HepG2 (cell line): ENCODE measurements around the gene USP7. TPM values are rescaled to one million over a fixed set of nuclear protein-coding genes. Genes with fewer than 3 reads are reported as not detected.
A peak's percentile ranks its signal among the peaks of the same experiment; 100 is the strongest.

Source experiments
- BRCA1 ChIP-seq: sonication (generic); formaldehyde crosslinking; IDR thresholded peaks from 2 replicates; pipeline ENCODE4 v1.4.0; 2020; ENCODE audit warnings: missing genetic modification reagents
- FIP1L1 ChIP-seq: fragments of 200-400 bp; formaldehyde crosslinking; IDR thresholded peaks from 2 replicates; pipeline ENCODE4 v1.6.1; 2018; ENCODE audit warnings: low read depth, mild to moderate bottlenecking, low read length, moderate library complexity, borderline replicate concordance; ENCODE audit not compliant: insufficient read depth
- FOXA1 ChIP-seq, 2 experiments: fragments of 450-650 bp in 1 of 2; sonication (generic) in 1 of 2; formaldehyde crosslinking in 1 of 2; IDR thresholded peaks; 2 replicates each; pipeline versions ENCODE4 v1.4.0 to v1.6.1; 2016 to 2020; ENCODE audit warnings: missing genetic modification reagents in 1 of 2
- GTF2F1 ChIP-seq: fragments of 150-350 bp; IDR thresholded peaks from 2 replicates; pipeline ENCODE4 v1.6.1; 2014; ENCODE audit warnings: low read length
- ISX ChIP-seq: sonication (generic); formaldehyde crosslinking; conservative IDR thresholded peaks from 2 replicates; pipeline ENCODE4 v1.5.0; 2020; ENCODE audit warnings: missing genetic modification reagents
- MAF1 ChIP-seq: sonication (generic); formaldehyde crosslinking; IDR thresholded peaks from 2 replicates; pipeline ENCODE4 v1.5.0; 2020; ENCODE audit warnings: missing genetic modification reagents, borderline replicate concordance
- MBD4 ChIP-seq: IDR thresholded peaks from 2 replicates; pipeline ENCODE4 v1.6.1; 2012; ENCODE audit warnings: low read length, inconsistent platforms, borderline replicate concordance
- MXD3 ChIP-seq: IDR thresholded peaks from 2 replicates; pipeline ENCODE4 v1.6.1; 2016; ENCODE audit warnings: mild to moderate bottlenecking, missing biosample characterization, missing genetic modification reagents
- NFIB ChIP-seq: sonication (generic); formaldehyde crosslinking; IDR thresholded peaks from 2 replicates; pipeline ENCODE4 v1.9.0; 2021; ENCODE audit warnings: missing genetic modification reagents, mild to moderate bottlenecking, borderline replicate concordance
- POLR2G ChIP-seq: fragments of 200-400 bp; formaldehyde crosslinking; IDR thresholded peaks from 2 replicates; pipeline ENCODE4 v1.6.1; 2018; ENCODE audit warnings: mild to moderate bottlenecking, low read depth, low read length, moderate library complexity
- REL ChIP-seq: sonication (generic); formaldehyde crosslinking; conservative IDR thresholded peaks from 2 replicates; pipeline ENCODE4 v1.8.0; 2022; ENCODE audit warnings: mild to moderate bottlenecking, missing genetic modification reagents, moderate library complexity
- SRSF1 ChIP-seq: fragments of 200-400 bp; formaldehyde crosslinking; optimal IDR thresholded peaks from 2 replicates; pipeline ENCODE3; 2017; ENCODE audit warnings: mild to moderate bottlenecking, low read depth, low read length, moderate library complexity
- STAG1 ChIP-seq: sonication (generic); formaldehyde crosslinking; IDR thresholded peaks from 2 replicates; pipeline ENCODE4 v1.4.0; 2020; ENCODE audit warnings: missing genetic modification reagents
- THAP11 ChIP-seq: IDR thresholded peaks from 2 replicates; pipeline ENCODE4 v1.6.1; 2016; ENCODE audit warnings: missing biosample characterization, missing genetic modification reagents
- TRIM22 ChIP-seq: fragments of 450-650 bp; IDR thresholded peaks from 2 replicates; pipeline ENCODE4 v1.6.1; 2017
- WIZ ChIP-seq: sonication (generic); formaldehyde crosslinking; IDR thresholded peaks from 2 replicates; pipeline ENCODE4 v1.5.1; 2020; ENCODE audit warnings: mild to moderate bottlenecking, missing genetic modification reagents
- ZBTB7A ChIP-seq: sonication (generic); formaldehyde crosslinking; IDR thresholded peaks from 2 replicates; pipeline ENCODE4 v1.8.0; 2022; ENCODE audit warnings: mild to moderate bottlenecking, missing genetic modification reagents
- ZFP36 ChIP-seq: fragments of 150-350 bp; IDR thresholded peaks from 2 replicates; pipeline ENCODE4 v1.6.1; 2018; ENCODE audit warnings: borderline replicate concordance, low read length, low read depth; ENCODE audit not compliant: partially characterized antibody
- ZNF24 ChIP-seq: fragments of 450-650 bp; IDR thresholded peaks from 2 replicates; pipeline ENCODE4 v1.6.1; 2017; ENCODE audit warnings: antibody characterized with exemption, mild to moderate bottlenecking
- ZNF460 ChIP-seq: sonication (generic); formaldehyde crosslinking; IDR thresholded peaks from 2 replicates; pipeline ENCODE4 v1.5.1; 2020; ENCODE audit warnings: missing genetic modification reagents, mild to moderate bottlenecking, borderline replicate concordance
- ZNF510 ChIP-seq: sonication (generic); formaldehyde crosslinking; IDR thresholded peaks from 2 replicates; pipeline ENCODE4 v1.4.0; 2020; ENCODE audit warnings: low read depth, mild to moderate bottlenecking, missing genetic modification reagents
- ZNF609 ChIP-seq: sonication (generic); formaldehyde crosslinking; IDR thresholded peaks from 2 replicates; pipeline ENCODE4 v1.4.0; 2020; ENCODE audit warnings: mild to moderate bottlenecking, missing genetic modification reagents, borderline replicate concordance
- ZNF615 ChIP-seq: sonication (generic); formaldehyde crosslinking; IDR thresholded peaks from 2 replicates; pipeline ENCODE4 v1.5.0; 2020; ENCODE audit warnings: mild to moderate bottlenecking, missing genetic modification reagents, borderline replicate concordance
- ZNF629 ChIP-seq: sonication (generic); formaldehyde crosslinking; conservative IDR thresholded peaks from 2 replicates; pipeline ENCODE4 v1.5.0; 2020; ENCODE audit warnings: missing genetic modification reagents
- ZNF879 ChIP-seq: sonication (generic); formaldehyde crosslinking; IDR thresholded peaks from 2 replicates; pipeline ENCODE4 v1.8.1; 2023; ENCODE audit warnings: missing genetic modification reagents
- ZSCAN21 ChIP-seq: sonication (generic); formaldehyde crosslinking; IDR thresholded peaks from 2 replicates; pipeline ENCODE4 v1.8.0; 2022; ENCODE audit warnings: mild to moderate bottlenecking, missing genetic modification reagents, moderate library complexity, borderline replicate concordance
- polyA plus RNA-seq, 8 experiments: library from polyadenylated mRNA; depleted of rRNA in 3 of 8; stranded (reverse) in 7 of 8; unstranded in 1 of 8; fragments of >200 nt; fragmentation: Illumina TruSeq in 4 of 8; extraction: Trizol in 4 of 8; gene quantifications; 2 replicates each; pipeline versions ENCODE4 v1.2.1 to v1.2.3, GENCODE V29; 2011 to 2016; ENCODE audit warnings: low read depth in 4 of 8, missing spikeins in 1 of 8, mixed read lengths in 1 of 8; ENCODE audit not compliant: insufficient read depth in 1 of 8
- total RNA-seq, 5 experiments: library from RNA; depleted of rRNA; stranded (reverse); fragments of >200 nt; fragmentation: Illumina TruSeq; extraction: Trizol; gene quantifications; 2 replicates each; pipeline ENCODE4 v1.2.3, GENCODE V29; 2016; ENCODE audit warnings: low read depth in 1 of 5

USP7 gene
- total and polyA plus RNA-seq, 2 of the 13 experiments (the other 11 are each of a cell fraction or from before 2014, with no cell fraction given): 52.5 to 173 TPM

GRCh38 chr16:8905168-8905762, 58.4 kb downstream of the USP7 start (continued):
- TF ChIP-seq FOXA1 (IDR thresholded peaks at IDR 0.05) (no peak), FOXA1 (CRISPR knock-in tag; IDR thresholded peaks at IDR 0.05) (0 out of 2 replicates have a peak, but pooled peaks have one; percentile 23), NFIB (CRISPR knock-in tag) (no peak), REL (CRISPR knock-in tag) (no peak), ZBTB7A (CRISPR knock-in tag) (0 out of 2 replicates have a peak, but pooled peaks have one; percentile 29), MAF1 (CRISPR knock-in tag) (no peak), ZNF609 (CRISPR knock-in tag) (no peak), STAG1 (CRISPR knock-in tag) (peak; percentile 90), ZNF629 (CRISPR knock-in tag) (no peak), ISX (CRISPR knock-in tag) (no peak), WIZ (CRISPR knock-in tag) (no peak), MXD3 (no peak), ZFP36 (no peak), BRCA1 (CRISPR knock-in tag) (no peak), ZNF879 (CRISPR knock-in tag) (no peak), MBD4 (no peak), SRSF1 (no peak), ZNF460 (CRISPR knock-in tag) (no peak), GTF2F1 (no peak), POLR2G (0 out of 2 replicates have a peak, but pooled peaks have one; percentile 8), ZNF510 (CRISPR knock-in tag) (no peak), FIP1L1 (no peak), ZNF24 (no peak), TRIM22 (no peak), THAP11 (CRISPR knock-in tag) (peak; percentile 15; the same call in 1 of the 2 replicates), ZSCAN21 (CRISPR knock-in tag) (0 out of 2 replicates have a peak, but pooled peaks have one; percentile 29), ZNF615 (no peak)
